Measurements from ENCODE around the gene PIK3R5.

GRCh38 chr17:8941980-8942622 is 23.4 kb downstream of the PIK3R5 start:
- TF ChIP-seq CTCF (IDR thresholded peaks at IDR 0.05) (no peak), ELF4 (CRISPR knock-in tag; IDR thresholded peaks at IDR 0.05; ENCODE audit: low read depth) (no peak), GTF2I (CRISPR knock-in tag; conservative IDR thresholded peaks at IDR 0.05) (no peak), PRRX2 (CRISPR knock-in tag; IDR thresholded peaks at IDR 0.05) (no peak), GABPB1 (CRISPR knock-in tag; IDR thresholded peaks at IDR 0.05) (no peak), ZNF512 (CRISPR knock-in tag; IDR thresholded peaks at IDR 0.05; ENCODE audit: borderline replicate concordance) (no peak), MAX (CRISPR knock-in tag; IDR thresholded peaks at IDR 0.05) (no peak), ZNF138 (CRISPR knock-in tag; conservative IDR thresholded peaks at IDR 0.05) (no peak), FOXJ3 (CRISPR knock-in tag; IDR thresholded peaks at IDR 0.05; ENCODE audit: borderline replicate concordance) (no peak), JUN (CRISPR knock-in tag; IDR thresholded peaks at IDR 0.05) (no peak), NR3C1 (CRISPR knock-in tag; conservative IDR thresholded peaks at IDR 0.05; ENCODE audit: low read depth) (no peak), CREB1 (CRISPR knock-in tag; IDR thresholded peaks at IDR 0.05) (no peak), E2F4 (CRISPR knock-in tag; IDR thresholded peaks at IDR 0.05; ENCODE audit: borderline replicate concordance, low read depth) (no peak), HMGXB4 (CRISPR knock-in tag; IDR thresholded peaks at IDR 0.05) (no peak)

Data from WTC11 (cell line).